GM19193 (cell line): ENCODE measurements around the gene SLC6A3.

ENCODE experiments used
- POLR2A ChIP-seq: IDR thresholded peaks from 4 replicates; pipeline ENCODE4 v1.6.1; 2011; ENCODE audit not compliant: insufficient read depth, insufficient read length; ENCODE audit errors: extremely low read depth

The SLC6A3 gene

GRCh38 chr5:1445313-1445688 lies at the start of gene SLC6A3:
Gene SLC6A3 (minus strand): TSS chr5:1445440. CDS start chr5:1443197, 2,243 bp downstream.
- no peak for TF ChIP-seq POLR2A

GRCh38 chr5:1493941-1494340 lies 48.7 kb upstream of the SLC6A3 start:
- TF ChIP-seq POLR2A, result no peak

- no peak for TF ChIP-seq POLR2A
Measured at GRCh38 chr5:1493413-1493812, 48.2 kb upstream of the SLC6A3 start.

GRCh38 chr5:1492757-1493156 lies 47.5 kb upstream of the SLC6A3 start:
- TF ChIP-seq POLR2A, result no peak

- TF ChIP-seq POLR2A, result no peak
Measured at GRCh38 chr5:1490376-1490775, 45.1 kb upstream of the SLC6A3 start.

- no peak for TF ChIP-seq POLR2A
Measured at GRCh38 chr5:1489754-1490153, 44.5 kb upstream of the SLC6A3 start.

GRCh38 chr5:1488882-1489680 lies 43.8 kb upstream of the SLC6A3 start:
- peak; percentile 42 for TF ChIP-seq POLR2A

- TF ChIP-seq POLR2A, result no peak
Measured at GRCh38 chr5:1487079-1487764, 42.0 kb upstream of the SLC6A3 start.

- no peak for TF ChIP-seq POLR2A
Measured at GRCh38 chr5:1486271-1486670, 41.0 kb upstream of the SLC6A3 start.

GRCh38 chr5:1485579-1486118 lies 40.4 kb upstream of the SLC6A3 start:
- no peak for TF ChIP-seq POLR2A

GRCh38 chr5:1484730-1485578 lies 39.7 kb upstream of the SLC6A3 start:
- TF ChIP-seq POLR2A, result peak; percentile 45

- TF ChIP-seq POLR2A, result no peak
Measured at GRCh38 chr5:1483856-1484729, 38.9 kb upstream of the SLC6A3 start.

- no peak for TF ChIP-seq POLR2A
Measured at GRCh38 chr5:1483064-1483463, 37.8 kb upstream of the SLC6A3 start.

GRCh38 chr5:1481959-1482331 lies 36.7 kb upstream of the SLC6A3 start:
- TF ChIP-seq POLR2A, result no peak
